Natural killer cell (primary cell): ENCODE data around the gene RNF167. TPM values are rescaled to one million over a fixed set of nuclear protein-coding genes. Genes with fewer than 3 reads are reported as not detected.
A peak's percentile ranks its signal among the peaks of the same experiment; 100 is the strongest.

Experiments used
- ATAC-seq, 3 donors: fragments of 150-1000 bp in 2 of 3; fragments of 200-7000 bp in 1 of 3; cut with Tn5 transposase; 1 replicate in 1 of 3; 2 replicates in 2 of 3; pipeline ENCODE4 v1.10.0; 2021; ENCODE audit warnings: mild to moderate bottlenecking in 2 of 3, moderate library complexity in 2 of 3
- DNase-seq, 2 donors: peaks; one replicate each; pipeline versions ENCODE4 v3.0.0 to v3.0.0-alpha.2; 2013 to 2021; ENCODE audit warnings: mixed read lengths in 1 of 2
- H3K27ac ChIP-seq: one replicate; pipeline ENCODE4 v1.5.1; 2013; ENCODE audit warnings: mild to moderate bottlenecking, low read length
- H3K27me3 ChIP-seq: one replicate; pipeline ENCODE4 v1.6.1; 2013; ENCODE audit warnings: low read length; ENCODE audit not compliant: control insufficient read depth, insufficient read depth
- H3K36me3 ChIP-seq: one replicate; pipeline ENCODE4 v1.6.1; 2013; ENCODE audit warnings: low read length; ENCODE audit not compliant: control insufficient read depth, insufficient read depth
- H3K4me1 ChIP-seq: one replicate; pipeline ENCODE4 v1.6.1; 2013; ENCODE audit warnings: low read length; ENCODE audit not compliant: control insufficient read depth, insufficient read depth
- H3K4me3 ChIP-seq: one replicate; pipeline ENCODE4 v1.5.1; 2013; ENCODE audit warnings: low read length
- H3K9me3 ChIP-seq: one replicate; pipeline ENCODE4 v1.6.1; 2013; ENCODE audit warnings: low read length; ENCODE audit not compliant: control insufficient read depth, insufficient read depth
- H3K27ac Mint-ChIP-seq, 2 donors: one replicate each; pipeline ENCODE4 v1.8.0; 2022; ENCODE audit warnings: mild to moderate bottlenecking in 2 of 2, mixed read lengths in 2 of 2, moderate library complexity in 1 of 2
- H3K27me3 Mint-ChIP-seq, 2 donors: one replicate each; pipeline ENCODE4 v1.8.0; 2022; ENCODE audit warnings: low read depth in 2 of 2, mixed read lengths in 2 of 2
- H3K36me3 Mint-ChIP-seq: one replicate; pipeline ENCODE4 v1.8.0; 2022; ENCODE audit warnings: mixed read lengths
- H3K4me1 Mint-ChIP-seq, 2 donors: one replicate each; pipeline ENCODE4 v1.8.0; 2022; ENCODE audit warnings: mixed read lengths in 2 of 2
- H3K4me3 Mint-ChIP-seq: one replicate; pipeline ENCODE4 v1.8.0; 2022; ENCODE audit warnings: mild to moderate bottlenecking, moderate library complexity, mixed read lengths
- H3K9me3 Mint-ChIP-seq, 2 donors: one replicate each; pipeline ENCODE4 v1.8.0; 2022; ENCODE audit warnings: mixed read lengths in 2 of 2
- CTCF ChIP-seq: fragments of 200-600 bp; IDR thresholded peaks from one replicate; pipeline ENCODE4 v1.8.0; 2022; ENCODE audit warnings: antibody characterized with exemption
- WGBS: methylation state at CpG from one replicate; pipeline ENCODE4 v1.1.7; 2013; ENCODE audit warnings: missing lambda C conversion rate; ENCODE audit not compliant: insufficient coverage; 5-methylcytosine and 5-hydroxymethylcytosine counted together
- intact Hi-C: fragments of 100-400 bp; cut with micrococcal nuclease; formaldehyde crosslinking; loops from one replicate; pipeline ENCODE4 v1.14.2; 2022
- total RNA-seq, 4 donors: library from RNA; stranded (reverse); fragments of 120-200 nt in 1 of 4; gene quantifications; one replicate each; pipeline versions ENCODE4 v1.2.3 to v1.2.4, GENCODE V29; 2013 to 2022

RNF167 gene
- total RNA-seq, 3 donors from 2014 or later (not counting 1 experiment from before 2014, with no cell fraction given), result 149 to 189 (median 177) TPM

- H3K36me3 ChIP-seq, result peaks cover 39% of the 10 kb centered on the region
- no peak overlapping the region for H3K27ac ChIP-seq
- H3K27ac Mint-ChIP-seq, result peak overlapping the region in 1 of 2 donors; percentile 69
These were observed 42.3 kb upstream of the RNF167 start for GRCh38 chr17:4897785-4898184.

DNA sequence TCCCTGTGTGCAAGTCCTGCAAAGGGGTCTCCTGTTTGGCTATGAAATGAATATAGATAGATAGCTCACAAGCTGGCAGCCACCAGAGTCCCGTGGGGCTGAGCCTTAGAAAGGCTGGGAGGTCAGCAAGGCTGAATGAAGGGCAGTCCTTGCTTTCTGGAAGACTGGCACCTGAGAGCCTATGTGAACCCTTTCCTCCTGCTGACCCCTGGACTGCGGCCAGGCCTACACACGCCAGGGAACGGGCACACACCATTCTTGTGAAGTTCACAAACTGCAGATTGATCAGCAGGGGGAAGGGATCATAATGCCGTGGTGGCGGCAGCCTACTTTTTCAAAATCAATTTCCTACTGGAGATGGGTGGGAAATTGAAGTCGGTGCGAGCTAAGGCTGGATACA, 41.7 kb upstream of the RNF167 start:
- Mint-ChIP-seq H3K27me3 (no peaks in the 10 kb centered on the region), H3K36me3 (no peaks in the 10 kb centered on the region), H3K4me1 (peaks cover 32 to 37% of the 10 kb centered on the region in 2 donors), H3K27ac (peak overlapping the region; percentile 45 to 69), H3K4me3 (peak overlapping the region; percentile 67), H3K9me3 (no peaks in the 10 kb centered on the region)
- ATAC-seq (no peak), DNase-seq (no peak)
- no peak overlapping the region for H3K4me3 ChIP-seq
- TF ChIP-seq CTCF, result no peak
- peaks cover 10% of the 10 kb centered on the region for H3K27me3 ChIP-seq
- no peaks in the 10 kb centered on the region for H3K9me3 ChIP-seq
- H3K36me3 ChIP-seq, result peaks cover 33% of the 10 kb centered on the region
- intact Hi-C loops, result no loop called here
- 97% methylated on average over 8 of the region's 8 CpGs for WGBS
- peaks cover 52% of the 10 kb centered on the region for H3K4me1 ChIP-seq
- H3K27ac ChIP-seq, result no peak overlapping the region

More at GRCh38 chr17:4897785-4898184, 42.3 kb upstream of the RNF167 start:
- H3K4me1 Mint-ChIP-seq, result peaks cover 26 to 31% of the 10 kb centered on the region in 2 donors
- Histone ChIP-seq H3K4me1 (peaks cover 47% of the 10 kb centered on the region), H3K9me3 (no peaks in the 10 kb centered on the region), H3K27me3 (peaks cover 10% of the 10 kb centered on the region), H3K4me3 (no peak overlapping the region)
- TF ChIP-seq CTCF, result no peak
- ATAC-seq (no peak), DNase-seq (no peak)
- intact Hi-C loops, result no loop called here
- no peaks in the 10 kb centered on the region for H3K27me3 Mint-ChIP-seq
- no CpG with 5 or more reads among the region's 5 CpGs for WGBS
- no peak overlapping the region for H3K4me3 Mint-ChIP-seq
- H3K9me3 Mint-ChIP-seq, result no peaks in the 10 kb centered on the region
- no peaks in the 10 kb centered on the region for H3K36me3 Mint-ChIP-seq

DNA sequence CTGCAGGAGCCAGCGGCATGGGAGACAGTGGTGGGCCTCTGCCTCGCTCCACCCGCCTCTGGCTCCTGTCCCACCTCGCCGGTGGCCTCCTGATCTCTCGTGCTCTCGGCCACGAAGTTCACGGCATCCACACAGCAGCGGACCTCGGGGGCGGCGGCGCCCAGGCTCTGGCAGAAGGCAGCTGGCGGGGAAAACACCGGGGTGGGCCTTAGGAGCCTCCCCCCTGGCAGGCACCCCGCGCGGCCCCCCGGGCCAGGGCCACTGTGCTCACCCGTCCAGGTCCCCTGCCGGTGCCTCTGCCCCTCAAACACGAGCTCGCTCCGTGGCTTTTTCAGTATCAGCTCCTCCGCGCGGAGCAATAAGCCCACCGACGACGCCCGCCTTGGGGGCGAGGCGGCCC, 41.1 kb upstream of the RNF167 start:
- peak overlapping the region; percentile 93 to 94 for H3K27ac Mint-ChIP-seq

More for the DNA sequence above, 41.1 kb upstream of the RNF167 start:
- no peaks in the 10 kb centered on the region for H3K27me3 Mint-ChIP-seq
- Histone ChIP-seq H3K4me3 (peak overlapping the region; percentile 74), H3K4me1 (peaks cover 58% of the 10 kb centered on the region), H3K27ac (no peak overlapping the region), H3K36me3 (peaks cover 28% of the 10 kb centered on the region), H3K27me3 (peaks cover 10% of the 10 kb centered on the region), H3K9me3 (no peaks in the 10 kb centered on the region)
- 24% methylated on average over 34 of the region's 34 CpGs for WGBS
- peak overlapping the region; percentile 67 for H3K4me3 Mint-ChIP-seq
- peaks cover 37 to 42% of the 10 kb centered on the region in 2 donors for H3K4me1 Mint-ChIP-seq
- intact Hi-C loops, result loop anchor here (1.0 kb wide), 1 partner anchor 10 kb away; no protein-coding TSS in a partner anchor
- no peak for TF ChIP-seq CTCF
- peak in 1 of 3 donors; percentile 0 for ATAC-seq
- H3K9me3 Mint-ChIP-seq, result no peaks in the 10 kb centered on the region
- H3K36me3 Mint-ChIP-seq, result no peaks in the 10 kb centered on the region
- no peak for DNase-seq
